Measurements from ENCODE around the gene FRY. TPM values are rescaled to one million over a fixed set of nuclear protein-coding genes. Genes with fewer than 3 reads are reported as not detected.

FRY gene
- total and polyA plus RNA-seq, 9 of the 15 experiments (the other 6 are each of a cell fraction or from before 2014, with no cell fraction given): 0.03 to 0.31 (median 0.11) TPM; not detected in 3

DNA sequence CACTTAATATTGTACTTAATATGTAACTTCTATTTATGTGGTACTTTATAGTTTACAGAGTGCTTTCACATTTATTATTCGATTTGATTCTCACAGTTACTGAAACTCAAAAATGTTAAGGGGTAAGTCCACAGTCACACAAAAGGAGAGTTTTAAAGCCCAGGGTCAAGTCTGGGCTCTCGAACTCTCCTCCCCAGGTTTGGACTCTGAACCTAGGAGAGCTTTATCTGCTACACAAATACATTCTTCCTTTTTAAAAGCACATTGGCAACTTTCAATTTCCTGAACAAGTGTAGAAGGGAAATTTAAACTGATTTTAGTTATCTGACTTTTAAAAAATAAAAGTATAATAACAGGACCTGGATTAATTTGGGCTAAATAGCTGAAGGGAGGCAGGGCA, 144.4 kb downstream of the FRY start:
- in situ Hi-C loops (cut with MboI) (no loop called here), intact Hi-C loops (cut with micrococcal nuclease) (no loop called here)
- ATAC-seq (no peak), FAIRE-seq (no peak), DNase-seq (ENCODE audit: extremely low read depth in 1 of 4, low spot score in 3 of 4) (no peak)
- Histone ChIP-seq H3K9ac (ENCODE audit: insufficient read depth in 1 of 2, low read depth in 2 of 2, low read length in 2 of 2) (no peak overlapping the region), H3K4me3 (no peak overlapping the region), H3K9me1 (ENCODE audit: control insufficient read depth, insufficient read depth, low read length) (no peaks in the 10 kb centered on the region), H3K4me2 (ENCODE audit: insufficient read depth, low read length) (no peak overlapping the region), H3K79me2 (ENCODE audit: control insufficient read depth, insufficient read depth, low read length) (no peaks in the 10 kb centered on the region), H2AFZ (ENCODE audit: low read depth, low read length) (no peak overlapping the region), H3K4me1 (replicated peaks in 1 of 2; ENCODE audit: control insufficient read depth in 2 of 2, insufficient read depth in 2 of 2, low read length in 2 of 2) (peaks cover 0 to 6% of the 10 kb centered on the region in 2 experiments; a peak in 2 of 5 replicates), H3K36me3 (ENCODE audit: control insufficient read depth, insufficient read depth, low read length) (no peaks in the 10 kb centered on the region), H4K20me1 (replicated peaks; ENCODE audit: control insufficient read depth, insufficient read depth, low read length) (no peaks in the 10 kb centered on the region), H3K9me3 (replicated peaks; ENCODE audit: control insufficient read depth, insufficient read depth, low read depth, low read length) (no peaks in the 10 kb centered on the region), H3K27ac (ENCODE audit: extremely low read depth, low read depth, low read length) (no peak overlapping the region), H3K27me3 (ENCODE audit: control insufficient read depth in 2 of 2, insufficient read depth in 2 of 2, low read length in 2 of 2) (peaks cover 0 to 5% of the 10 kb centered on the region in 2 experiments; a peak in 4 of 5 replicates)
- POLR2A ChIA-PET: interaction anchor here (0.6 to 1.9 kb wide), 4 partner anchors 9 to 668 kb away, joined by 3 to 4 read pairs (median 3); no protein-coding TSS in a partner anchor
- CTCF ChIA-PET (ENCODE audit: low intra/inter-chr PET ratio): no interaction called here
- WGBS (ENCODE audit: insufficient coverage, low coverage, missing lambda C conversion rate): 17% methylated on average over 2 of the region's 2 CpGs
- BruUV-seq (replicated peaks): no TSS peak
- TF ChIP-seq, protein P1, sequence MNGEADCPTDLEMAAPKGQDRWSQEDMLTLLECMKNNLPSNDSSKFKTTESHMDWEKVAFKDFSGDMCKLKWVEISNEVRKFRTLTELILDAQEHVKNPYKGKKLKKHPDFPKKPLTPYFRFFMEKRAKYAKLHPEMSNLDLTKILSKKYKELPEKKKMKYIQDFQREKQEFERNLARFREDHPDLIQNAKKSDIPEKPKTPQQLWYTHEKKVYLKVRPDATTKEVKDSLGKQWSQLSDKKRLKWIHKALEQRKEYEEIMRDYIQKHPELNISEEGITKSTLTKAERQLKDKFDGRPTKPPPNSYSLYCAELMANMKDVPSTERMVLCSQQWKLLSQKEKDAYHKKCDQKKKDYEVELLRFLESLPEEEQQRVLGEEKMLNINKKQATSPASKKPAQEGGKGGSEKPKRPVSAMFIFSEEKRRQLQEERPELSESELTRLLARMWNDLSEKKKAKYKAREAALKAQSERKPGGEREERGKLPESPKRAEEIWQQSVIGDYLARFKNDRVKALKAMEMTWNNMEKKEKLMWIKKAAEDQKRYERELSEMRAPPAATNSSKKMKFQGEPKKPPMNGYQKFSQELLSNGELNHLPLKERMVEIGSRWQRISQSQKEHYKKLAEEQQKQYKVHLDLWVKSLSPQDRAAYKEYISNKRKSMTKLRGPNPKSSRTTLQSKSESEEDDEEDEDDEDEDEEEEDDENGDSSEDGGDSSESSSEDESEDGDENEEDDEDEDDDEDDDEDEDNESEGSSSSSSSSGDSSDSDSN (IDR thresholded peaks at IDR 0.05; ENCODE audit: borderline replicate concordance in 1 of 2, low read depth in 2 of 2, low read length in 2 of 2): no peak
- TF ChIP-seq ZNF41 (CRISPR knock-in tag; conservative IDR thresholded peaks at IDR 0.05): no peak
- TF ChIP-seq RBM15 (IDR thresholded peaks at IDR 0.05; ENCODE audit: insufficient read depth, low read length): no peak
- no peak for TF ChIP-seq ETV6 (IDR thresholded peaks at IDR 0.05; ENCODE audit: borderline replicate concordance in 1 of 2, low read depth in 2 of 2, low read length in 1 of 2)
- no peak for TF ChIP-seq ETV6 (CRISPR knock-in tag; IDR thresholded peaks at IDR 0.05; ENCODE audit: borderline replicate concordance)
- TF ChIP-seq BACH1 (tag; IDR thresholded peaks at IDR 0.05): no peak
- TF ChIP-seq, protein P2, sequence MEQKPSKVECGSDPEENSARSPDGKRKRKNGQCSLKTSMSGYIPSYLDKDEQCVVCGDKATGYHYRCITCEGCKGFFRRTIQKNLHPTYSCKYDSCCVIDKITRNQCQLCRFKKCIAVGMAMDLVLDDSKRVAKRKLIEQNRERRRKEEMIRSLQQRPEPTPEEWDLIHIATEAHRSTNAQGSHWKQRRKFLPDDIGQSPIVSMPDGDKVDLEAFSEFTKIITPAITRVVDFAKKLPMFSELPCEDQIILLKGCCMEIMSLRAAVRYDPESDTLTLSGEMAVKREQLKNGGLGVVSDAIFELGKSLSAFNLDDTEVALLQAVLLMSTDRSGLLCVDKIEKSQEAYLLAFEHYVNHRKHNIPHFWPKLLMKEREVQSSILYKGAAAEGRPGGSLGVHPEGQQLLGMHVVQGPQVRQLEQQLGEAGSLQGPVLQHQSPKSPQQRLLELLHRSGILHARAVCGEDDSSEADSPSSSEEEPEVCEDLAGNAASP (IDR thresholded peaks at IDR 0.05): no peak
- TF ChIP-seq SOX6 (IDR thresholded peaks at IDR 0.05): no peak
- no peak for TF ChIP-seq XRCC3 (IDR thresholded peaks at IDR 0.05)

All from K562 (cell line).